ENCODE results near the gene NAT14. TPM values are rescaled to one million over a fixed set of nuclear protein-coding genes. Genes with fewer than 3 reads are reported as not detected.

The NAT14 gene
- total RNA-seq, 3 donors from 2014 or later = 1.9 to 11.3 (median 10.8) TPM

DNA sequence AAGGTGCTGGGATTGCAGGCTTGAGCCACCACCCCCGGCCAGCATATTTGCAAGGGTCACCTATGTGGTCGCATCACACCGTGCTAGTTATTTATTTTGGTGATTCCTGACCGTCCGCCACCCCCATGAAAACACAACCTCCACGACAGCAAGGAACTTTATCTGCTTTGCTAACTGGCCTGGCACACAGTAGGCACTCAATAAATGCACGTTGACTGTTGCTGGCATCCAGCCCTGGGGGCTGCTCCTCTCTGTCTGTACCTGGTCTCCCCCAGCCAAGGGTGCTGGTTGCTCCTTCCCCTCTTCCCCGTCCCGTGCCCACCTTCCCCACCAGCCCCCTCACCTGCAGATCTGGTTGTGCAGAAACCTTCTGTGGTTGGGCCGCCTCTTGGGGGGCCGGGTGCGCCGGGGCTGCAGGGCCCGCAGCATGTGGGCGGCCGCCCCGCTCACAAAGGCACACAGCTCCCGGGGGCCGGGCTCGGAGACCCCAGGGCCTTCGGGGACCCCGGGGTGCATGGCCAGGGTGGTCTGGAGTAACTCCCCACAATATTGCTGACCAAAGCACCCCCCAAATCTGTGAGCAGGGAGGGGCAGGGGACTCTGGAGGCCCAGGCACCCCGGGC is 20.8 kb upstream of the NAT14 start:
- H3K4me1 ChIP-seq = peaks cover 0 to 4% of the 10 kb centered on the region in 2 donors
- no peaks in the 10 kb centered on the region for H3K9me3 ChIP-seq
- intact Hi-C loops (cut with DNase I; ENCODE audit: low total_unique reads) = no loop called here
- H3K27ac ChIP-seq = no peak overlapping the region
- no peaks in the 10 kb centered on the region for H3K27me3 ChIP-seq
- no peak for DNase-seq (ENCODE audit: low spot score in 2 of 2)
- no peak overlapping the region for H3K4me3 ChIP-seq
- TF ChIP-seq CTCF (IDR thresholded peaks at IDR 0.05) = no peak
- H3K36me3 ChIP-seq = no peaks in the 10 kb centered on the region

DNA sequence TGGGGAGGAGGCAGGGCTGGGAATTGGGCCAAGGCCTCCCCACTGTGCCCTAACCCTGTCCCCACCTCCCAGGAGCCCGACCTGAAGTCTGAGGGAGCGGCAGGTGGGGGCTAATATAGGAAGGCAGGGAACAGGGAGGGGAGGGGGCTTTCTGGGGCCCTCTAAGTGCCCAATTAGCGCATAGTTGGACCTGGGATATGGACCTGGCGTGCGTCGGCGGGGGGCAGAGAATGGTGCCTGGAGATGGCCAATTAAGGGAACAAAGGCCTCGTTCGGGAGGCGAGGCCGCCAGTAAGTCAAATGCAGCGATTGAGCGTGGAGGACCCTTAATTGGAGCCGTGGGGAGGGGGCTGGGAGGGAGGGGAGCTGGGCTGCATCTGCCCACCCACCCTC is 20.3 kb upstream of the NAT14 start, which contains the start of gene C19orf85:
Gene C19orf85 (minus strand): TSS at position 90 of the 393 bp plus-strand sequence. CDS start 197 bp downstream, outside the sequence.
- Histone ChIP-seq H3K9me3 (no peaks in the 10 kb centered on the region), H3K27me3 (no peaks in the 10 kb centered on the region), H3K36me3 (no peaks in the 10 kb centered on the region), H3K4me1 (peaks cover 0 to 4% of the 10 kb centered on the region in 2 donors), H3K27ac (no peak within 1 kb of the TSS), H3K4me3 (no peak within 1 kb of the TSS)
- no peak for TF ChIP-seq POLR2A (IDR thresholded peaks at IDR 0.05)
- no peak for TF ChIP-seq CTCF (IDR thresholded peaks at IDR 0.05)
- TF ChIP-seq POLR2AphosphoS5 (IDR thresholded peaks at IDR 0.05) = no peak
- intact Hi-C loops (cut with DNase I; ENCODE audit: low total_unique reads) = no loop called here
- DNase-seq (ENCODE audit: low spot score in 2 of 2) = no peak

DNA sequence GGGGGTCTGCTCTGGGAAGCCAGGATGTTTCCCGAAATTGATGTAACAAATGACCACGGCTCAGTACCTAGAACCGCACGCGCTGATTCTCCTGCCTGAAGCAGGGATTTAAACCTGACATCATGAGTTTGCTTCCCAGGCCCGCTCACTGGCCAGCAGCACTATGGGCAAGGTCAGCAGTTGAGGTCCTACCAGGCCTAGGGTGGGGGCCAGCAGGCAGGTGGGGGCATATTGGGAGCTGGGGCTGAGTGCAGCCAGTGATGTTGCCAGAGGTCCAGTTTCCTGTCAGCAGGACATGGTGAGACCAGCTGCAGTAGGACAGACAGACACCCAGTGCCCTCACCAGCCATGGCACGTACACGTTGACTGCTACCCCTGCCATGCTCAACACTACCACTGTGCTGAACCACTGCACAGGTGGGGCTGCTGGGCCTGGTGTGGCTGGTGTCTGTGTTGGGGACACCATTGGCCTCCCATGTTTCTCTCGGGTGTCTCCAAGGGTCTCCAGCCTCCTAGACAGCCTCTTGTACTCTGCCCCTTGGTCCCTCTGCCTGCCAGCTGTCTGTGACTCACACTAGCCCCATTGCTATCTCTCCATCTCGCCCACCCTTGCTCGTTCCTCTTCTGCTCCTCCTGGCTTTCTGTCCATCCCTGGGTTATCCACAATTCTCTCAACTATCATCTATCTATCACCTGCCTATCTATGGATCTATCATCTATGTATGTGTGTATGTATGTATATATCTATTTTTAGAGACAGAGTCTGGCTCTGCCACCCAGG is 19.3 kb upstream of the NAT14 start:
- no peaks in the 10 kb centered on the region for H3K9me3 ChIP-seq
- no peak for DNase-seq (ENCODE audit: low spot score in 2 of 2)
- no peak overlapping the region for H3K27ac ChIP-seq
- no peaks in the 10 kb centered on the region for H3K36me3 ChIP-seq
- no peaks in the 10 kb centered on the region for H3K4me1 ChIP-seq
- H3K27me3 ChIP-seq = no peaks in the 10 kb centered on the region
- intact Hi-C loops (cut with DNase I; ENCODE audit: low total_unique reads) = no loop called here
- TF ChIP-seq POLR2AphosphoS5 (IDR thresholded peaks at IDR 0.05) (no peak), POLR2A (IDR thresholded peaks at IDR 0.05) (no peak), CTCF (IDR thresholded peaks at IDR 0.05) (no peak)
- H3K4me3 ChIP-seq = no peak overlapping the region

- no peak for DNase-seq (ENCODE audit: low spot score in 2 of 2)
- Histone ChIP-seq H3K36me3 (no peaks in the 10 kb centered on the region), H3K9me3 (no peaks in the 10 kb centered on the region), H3K4me1 (no peaks in the 10 kb centered on the region), H3K4me3 (no peak overlapping the region), H3K27me3 (no peaks in the 10 kb centered on the region), H3K27ac (no peak overlapping the region)
- intact Hi-C loops (cut with DNase I; ENCODE audit: low total_unique reads) = no loop called here
- TF ChIP-seq POLR2A (IDR thresholded peaks at IDR 0.05) (no peak), POLR2AphosphoS5 (IDR thresholded peaks at IDR 0.05) (no peak), CTCF (IDR thresholded peaks at IDR 0.05) (no peak)
These were observed 18.8 kb upstream of the NAT14 start for GRCh38 chr19:55466241-55466614.
